ENCODE data around the gene TXNL1.

DNA sequence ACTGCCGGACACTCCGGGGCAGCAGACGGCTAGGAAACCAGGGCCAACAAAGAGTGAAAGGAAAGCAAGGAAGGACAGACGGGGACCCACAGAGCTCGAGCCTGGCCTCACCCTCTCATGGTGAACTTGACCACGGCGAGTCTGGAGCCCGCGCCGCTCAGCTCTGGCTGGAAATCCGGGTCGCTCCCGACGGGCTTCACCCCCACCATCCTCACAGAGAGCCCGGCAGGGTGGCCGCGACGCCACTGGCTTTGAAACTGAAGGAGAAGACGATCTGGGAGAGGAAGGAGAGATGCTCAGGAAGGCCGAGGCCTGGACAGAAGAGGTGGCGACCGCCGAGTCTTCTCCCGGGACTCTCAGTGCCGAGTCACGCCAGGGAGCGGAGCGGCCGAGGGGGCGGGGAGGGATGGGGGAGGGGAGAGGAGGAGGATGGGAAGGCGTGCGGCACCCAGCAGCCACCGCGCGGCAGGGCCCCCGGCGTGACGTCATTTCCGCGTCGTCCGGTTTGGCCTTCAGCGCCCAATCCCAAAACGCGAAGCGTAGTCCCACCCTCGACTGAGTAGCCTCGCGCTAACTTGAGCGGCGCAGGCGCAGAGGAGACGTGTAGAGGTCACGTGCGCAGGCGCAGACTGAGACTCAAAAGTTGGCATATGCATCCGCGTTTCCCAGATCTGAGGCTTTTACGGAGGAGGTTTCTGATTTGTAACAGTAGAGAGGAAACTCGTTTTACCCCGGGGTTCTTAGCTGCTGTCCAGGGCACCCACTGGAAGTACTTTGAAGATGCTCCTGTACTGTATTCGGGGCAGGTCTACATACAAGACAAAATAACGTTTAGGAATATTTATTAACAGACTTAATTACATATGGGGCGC, at the start of gene TXNL1:
- TF ChIP-seq POLR2AphosphoS5 (IDR thresholded peaks at IDR 0.05; ENCODE audit: low read depth), result peak; percentile 82
- TF ChIP-seq CTCF (IDR thresholded peaks at IDR 0.05; ENCODE audit: insufficient read depth, low read length), result no peak
- no peak for TF ChIP-seq REST (IDR thresholded peaks at IDR 0.05; ENCODE audit: insufficient replicate concordance, low read depth)
- TF ChIP-seq SPI1 (IDR thresholded peaks at IDR 0.05; ENCODE audit: borderline replicate concordance, low read depth), result no peak
- peak; percentile 66 for TF ChIP-seq GABPA (IDR thresholded peaks at IDR 0.05; ENCODE audit: low read depth)

Data from HL-60 (cell line).